GM19035 (cell line): ENCODE data around the gene SLC12A2.

Experiments used
- ATAC-seq: cut with Tn5 transposase; IDR thresholded peaks from one replicate; pipeline ENCODE4 v1.9.1; 2021; ENCODE audit not compliant: unreplicated experiment

SLC12A2 gene

GRCh38 chr5:128216860-128217531, 133.4 kb downstream of the SLC12A2 start:
- ATAC-seq = no peak

GRCh38 chr5:128220841-128221240, 137.3 kb downstream of the SLC12A2 start:
- no peak for ATAC-seq

- no peak for ATAC-seq
Observed at GRCh38 chr5:128224336-128224735, 140.8 kb downstream of the SLC12A2 start.

- no peak for ATAC-seq
Observed at GRCh38 chr5:128225245-128226030, 141.9 kb downstream of the SLC12A2 start.

GRCh38 chr5:128228008-128228407, 144.4 kb downstream of the SLC12A2 start:
- ATAC-seq = no peak

GRCh38 chr5:128228521-128228920, 145.0 kb downstream of the SLC12A2 start:
- no peak for ATAC-seq

GRCh38 chr5:128234928-128235641, 151.5 kb downstream of the SLC12A2 start:
- no peak for ATAC-seq

GRCh38 chr5:128236334-128236733, 152.8 kb downstream of the SLC12A2 start:
- no peak for ATAC-seq

GRCh38 chr5:128237000-128237399, 153.4 kb downstream of the SLC12A2 start:
- no peak for ATAC-seq

- ATAC-seq = no peak
Observed at GRCh38 chr5:128237546-128237945, 154.0 kb downstream of the SLC12A2 start.
